HepG2 (cell line): ENCODE data around the gene KIRREL3. TPM values are rescaled to one million over a fixed set of nuclear protein-coding genes. Genes with fewer than 3 reads are reported as not detected.

Source experiments
- ATAC-seq: fragments of 200-7000 bp; cut with Tn5 transposase; 3 replicates; pipeline ENCODE4 v1.9.1; 2020; ENCODE audit warnings: mild to moderate bottlenecking, moderate library complexity
- BruUV-seq: library from RNA; stranded (reverse); fragments of 400-500 nt; replicated peaks from 2 replicates; lab custom pipeline; 2021; lab: Mats Ljungman, UMichigan
- CTCF ChIA-PET: fragments of 300-600 bp; formaldehyde crosslinking; extraction: SDS; loops from one replicate; lab custom pipeline; 2021; ENCODE audit warnings: low total read pairs, inconsistent platforms, low intra/inter-chr PET ratio; lab: Yijun Ruan, JAX
- POLR2A ChIA-PET: fragments of 350-600 bp; sonication (Branson Sonifier 250); formaldehyde crosslinking; loops from one replicate; lab custom pipeline; 2020; ENCODE audit warnings: antibody characterized with exemption, inconsistent platforms; lab: Yijun Ruan, JAX
- DNase-seq: peaks from one replicate; pipeline ENCODE4 v3.0.0-alpha.2; 2015; ENCODE audit warnings: low spot score
- FAIRE-seq: peaks from 3 replicates; lab custom pipeline; 2011; peaks lifted over from hg19 to GRCh38; lab: Jason Lieb, UNC
- H2AFZ ChIP-seq: one replicate; pipeline ENCODE4 v1.6.1; 2011; ENCODE audit warnings: low read length, inconsistent platforms
- H3K27ac ChIP-seq: fragments of 300-600 bp; 3 replicates; pipeline ENCODE4 v1.8.0; 2011; ENCODE audit warnings: mixed run types, mild to moderate bottlenecking, mixed read lengths, low read length, inconsistent platforms; ENCODE audit not compliant: insufficient read depth; ENCODE audit errors: extremely low read length
- H3K27me3 ChIP-seq, 2 experiments: fragments of 200-600 bp in 1 of 2; 2 replicates in 1 of 2; 3 replicates in 1 of 2; pipeline versions ENCODE4 v1.6.0 to v1.8.0; 2011; ENCODE audit warnings: low read length in 2 of 2, mild to moderate bottlenecking in 2 of 2, moderate library complexity in 2 of 2, inconsistent platforms in 1 of 2; ENCODE audit not compliant: insufficient read depth in 2 of 2, control insufficient read depth in 1 of 2
- H3K36me3 ChIP-seq, 2 experiments: fragments of 200-600 bp in 1 of 2; replicated peaks in 1 of 2; 2 replicates in 1 of 2; 3 replicates in 1 of 2; pipeline versions ENCODE4 v1.5.1 to v1.8.0; 2011; ENCODE audit warnings: low read length in 2 of 2, inconsistent platforms in 1 of 2; ENCODE audit not compliant: insufficient read depth in 2 of 2, control insufficient read depth in 1 of 2
- H3K4me1 ChIP-seq: 2 replicates; pipeline ENCODE4 v1.5.1; 2012; ENCODE audit warnings: low read length, inconsistent platforms; ENCODE audit not compliant: insufficient read depth
- H3K4me2 ChIP-seq: 2 replicates; pipeline ENCODE4 v1.6.0; 2011; ENCODE audit warnings: low read depth, low read length, inconsistent platforms
- H3K4me3 ChIP-seq, 3 experiments: fragments of 200-600 bp in 1 of 3; sonication (generic), shearing (Covaris generic) in 1 of 3; replicated peaks in 1 of 3; 2 replicates each; pipeline ENCODE4 v1.5.1; 2011 to 2016; ENCODE audit warnings: low read length in 3 of 3, inconsistent platforms in 2 of 3, low read depth in 2 of 3, mild to moderate bottlenecking in 2 of 3, control low read depth in 1 of 3, mixed read lengths in 1 of 3; ENCODE audit not compliant: insufficient read depth in 1 of 3
- H3K79me2 ChIP-seq: one replicate; pipeline ENCODE4 v1.6.1; 2011; ENCODE audit warnings: low read length, inconsistent platforms; ENCODE audit not compliant: insufficient read depth
- H3K9ac ChIP-seq: 2 replicates; pipeline ENCODE4 v1.6.0; 2011; ENCODE audit warnings: mild to moderate bottlenecking, low read depth, low read length, inconsistent platforms; ENCODE audit not compliant: insufficient read depth
- H3K9me3 ChIP-seq: 2 replicates; pipeline ENCODE4 v1.5.1; 2012; ENCODE audit warnings: mild to moderate bottlenecking, low read length
- H4K20me1 ChIP-seq: 2 replicates; pipeline ENCODE4 v1.6.0; 2011; ENCODE audit warnings: inconsistent platforms, mild to moderate bottlenecking, low read length, moderate library complexity; ENCODE audit not compliant: insufficient read depth
- ATM ChIP-seq: fragments of 450-650 bp; IDR thresholded peaks from 2 replicates; pipeline ENCODE4 v1.7.1; 2017; ENCODE audit warnings: mild to moderate bottlenecking, borderline replicate concordance
- DNMT3B ChIP-seq: conservative IDR thresholded peaks from 2 replicates; pipeline ENCODE4 v1.6.1; 2016; ENCODE audit warnings: missing biosample characterization, control low read depth
- FOSL1 ChIP-seq: sonication (generic); formaldehyde crosslinking; IDR thresholded peaks from 2 replicates; pipeline ENCODE4 v1.9.0; 2021; ENCODE audit warnings: missing genetic modification reagents, borderline replicate concordance
- GMEB1 ChIP-seq: sonication (generic); formaldehyde crosslinking; IDR thresholded peaks from 2 replicates; pipeline ENCODE4 v1.5.1; 2020; ENCODE audit warnings: missing genetic modification reagents, mild to moderate bottlenecking, borderline replicate concordance
- ISL2 ChIP-seq: sonication (generic); formaldehyde crosslinking; IDR thresholded peaks from 2 replicates; pipeline ENCODE4 v1.5.0; 2020; ENCODE audit warnings: missing genetic modification reagents
- JUN ChIP-seq: sonication (generic); formaldehyde crosslinking; IDR thresholded peaks from 2 replicates; pipeline ENCODE4 v1.4.0; 2020; ENCODE audit warnings: mild to moderate bottlenecking, missing genetic modification reagents
- NR2F1 ChIP-seq, 2 experiments: fragments of 450-650 bp in 1 of 2; formaldehyde crosslinking in 1 of 2; IDR thresholded peaks; 2 replicates each; pipeline versions ENCODE4 v1.5.0 to v1.6.1; 2016 to 2020; ENCODE audit warnings: mild to moderate bottlenecking in 1 of 2, missing compliant biosample characterization in 1 of 2, missing genetic modification reagents in 1 of 2, moderate library complexity in 1 of 2
- PHF8 ChIP-seq: sonication (generic); formaldehyde crosslinking; IDR thresholded peaks from 2 replicates; pipeline ENCODE4 v1.5.0; 2020; ENCODE audit warnings: missing genetic modification reagents
- SKIL ChIP-seq: sonication (generic); formaldehyde crosslinking; IDR thresholded peaks from 2 replicates; pipeline ENCODE4 v1.8.0; 2022; ENCODE audit warnings: missing genetic modification reagents, mild to moderate bottlenecking, moderate library complexity, borderline replicate concordance
- TFAP4 ChIP-seq: sonication (generic); IDR thresholded peaks from 2 replicates; pipeline ENCODE4 v1.6.1; 2016; ENCODE audit warnings: low read depth, borderline replicate concordance
- XBP1 ChIP-seq: sonication (generic); formaldehyde crosslinking; IDR thresholded peaks from 2 replicates; pipeline ENCODE4 v1.5.0; 2020; ENCODE audit warnings: missing genetic modification reagents
- ZBED4 ChIP-seq: sonication (generic); formaldehyde crosslinking; IDR thresholded peaks from 2 replicates; pipeline ENCODE4 v1.4.0; 2020; ENCODE audit warnings: missing genetic modification reagents, borderline replicate concordance
- ZFX ChIP-seq: sonication (generic); formaldehyde crosslinking; IDR thresholded peaks from 2 replicates; pipeline ENCODE4 v1.4.0; 2020; ENCODE audit warnings: mild to moderate bottlenecking, low read depth, missing genetic modification reagents, moderate library complexity
- WGBS: methylation state at CpG from one replicate; pipeline ENCODE4 v1.1.6; 2017; ENCODE audit warnings: low lambda C conversion rate; 5-methylcytosine and 5-hydroxymethylcytosine counted together
- in situ Hi-C: cut with HindIII; loops from 2 replicates; pipeline ENCODE4 v1.10.0; 2017; ENCODE audit warnings: low pct_unique_long_range_greater_than_20kb; ENCODE audit not compliant: extremely low pct_ligation_motif_present
- intact Hi-C: fragments of 100-400 bp; cut with micrococcal nuclease; formaldehyde crosslinking; loops from one replicate; pipeline ENCODE4 v1.10.0; 2022; ENCODE audit not compliant: unreplicated experiment
- polyA plus RNA-seq, 8 experiments: library from polyadenylated mRNA; depleted of rRNA in 3 of 8; stranded (reverse) in 7 of 8; unstranded in 1 of 8; fragments of >200 nt; fragmentation: Illumina TruSeq in 4 of 8; extraction: Trizol in 4 of 8; gene quantifications; 2 replicates each; pipeline versions ENCODE4 v1.2.1 to v1.2.3, GENCODE V29; 2011 to 2016; ENCODE audit warnings: low read depth in 4 of 8, missing spikeins in 1 of 8, mixed read lengths in 1 of 8; ENCODE audit not compliant: insufficient read depth in 1 of 8
- total RNA-seq, 5 experiments: library from RNA; depleted of rRNA; stranded (reverse); fragments of >200 nt; fragmentation: Illumina TruSeq; extraction: Trizol; gene quantifications; 2 replicates each; pipeline ENCODE4 v1.2.3, GENCODE V29; 2016; ENCODE audit warnings: low read depth in 1 of 5

Gene KIRREL3
- total and polyA plus RNA-seq, 2 of the 13 experiments (the other 11 are each of a cell fraction or from before 2014, with no cell fraction given): not detected

- H3K4me3 ChIP-seq: no peak overlapping the region
- WGBS: 1% methylated on average over 9 of the region's 9 CpGs
- H3K27me3 ChIP-seq: peaks cover 0 to 43% of the 10 kb centered on the region in 2 experiments; a peak in 4 of 5 replicates
- ATAC-seq: no peak
- FAIRE-seq: no peak
- ChIA-PET CTCF (no interaction called here), POLR2A (no interaction called here)
- no peaks in the 10 kb centered on the region for H3K36me3 ChIP-seq
- intact Hi-C loops (no loop called here), in situ Hi-C loops (no loop called here)
- no peaks in the 10 kb centered on the region for H3K79me2 ChIP-seq
- H3K4me1 ChIP-seq: no peaks in the 10 kb centered on the region
- H4K20me1 ChIP-seq: no peaks in the 10 kb centered on the region
- H3K4me2 ChIP-seq: no peak overlapping the region
- H3K27ac ChIP-seq: no peak overlapping the region
- no TSS peak for BruUV-seq
- H3K9me3 ChIP-seq: no peaks in the 10 kb centered on the region
- H3K9ac ChIP-seq: no peak overlapping the region
- H2AFZ ChIP-seq: no peak overlapping the region
- no peak for DNase-seq
- TF ChIP-seq ATM (no peak), TFAP4 (no peak), NR2F1 (CRISPR knock-in tag; IDR thresholded peaks at IDR 0.05) (no peak), PHF8 (no peak), JUN (CRISPR knock-in tag) (no peak), SKIL (no peak), GMEB1 (CRISPR knock-in tag) (no peak), ZFX (no peak), FOSL1 (CRISPR knock-in tag) (no peak), ZBED4 (CRISPR knock-in tag) (no peak), DNMT3B (no peak), XBP1 (no peak), ISL2 (CRISPR knock-in tag) (no peak)
Measured at GRCh38 chr11:126700768-126701519, 299.6 kb downstream of the KIRREL3 start.
